Testis (tissue), 2 donors: ENCODE results near the gene HNRNPC.
"Not testable (repeated sequence)": the region's sequence is repeated elsewhere in the genome, so short reads cannot be mapped to it uniquely, and the experiment has no call there.

Source experiments
- CTCF ChIP-seq, 3 experiments: fragments of 450-650 bp in 2 of 3; fragments of 200-600 bp in 1 of 3; sonication (generic) in 1 of 3; IDR thresholded peaks; one replicate each; pipeline ENCODE4 v1.5.1; 2016 to 2019; ENCODE audit warnings: antibody characterized with exemption in 3 of 3, mild to moderate bottlenecking in 2 of 3, moderate library complexity in 1 of 3
- POLR2A ChIP-seq: fragments of 450-650 bp; IDR thresholded peaks from one replicate; pipeline ENCODE4 v1.6.1; 2017; ENCODE audit warnings: antibody characterized with exemption, mild to moderate bottlenecking, moderate library complexity

GRCh38 chr14:21302836-21303140 is 33.5 kb upstream of the HNRNPC start:
- not testable (repeated sequence) for TF ChIP-seq CTCF (IDR thresholded peaks at IDR 0.05); POLR2A
